Neural cell (in vitro differentiated cells): Measurements from ENCODE around the gene PSMD11.

Experiments
- EP300 ChIP-seq: fragments of 450-650 bp; conservative IDR thresholded peaks from 2 replicates; pipeline ENCODE4 v1.6.1; 2014; ENCODE audit warnings: antibody characterized with exemption, mild to moderate bottlenecking, moderate library complexity; ENCODE audit not compliant: poor library complexity, severe bottlenecking
- EZH2 ChIP-seq: fragments of 200-600, 300-800 bp; shearing (Covaris generic), sonication (generic); IDR thresholded peaks from 2 replicates; pipeline ENCODE4 v1.6.1; 2014; ENCODE audit warnings: antibody characterized with exemption, low read length, borderline replicate concordance, mild to moderate bottlenecking; ENCODE audit not compliant: insufficient read depth, poor library complexity, severe bottlenecking
- MXI1 ChIP-seq: fragments of 450-650 bp; conservative IDR thresholded peaks from 2 replicates; pipeline ENCODE4 v1.6.1; 2014; ENCODE audit warnings: antibody characterized with exemption, mild to moderate bottlenecking; ENCODE audit not compliant: poor library complexity, severe bottlenecking
- RAD21 ChIP-seq: fragments of 450-650 bp; conservative IDR thresholded peaks from 2 replicates; pipeline ENCODE4 v1.6.1; 2014; ENCODE audit warnings: antibody characterized with exemption, mild to moderate bottlenecking, moderate library complexity
- REST ChIP-seq: IDR thresholded peaks from 2 replicates; pipeline ENCODE4 v1.6.1; 2012; ENCODE audit warnings: borderline replicate concordance
- TF ChIP-seq, protein P1 (sequence below): fragments of 450-650 bp; IDR thresholded peaks from 2 replicates; pipeline ENCODE4 v1.5.1; 2014; ENCODE audit warnings: antibody characterized with exemption, mild to moderate bottlenecking, moderate library complexity; ENCODE audit not compliant: poor library complexity, severe bottlenecking

DNA sequence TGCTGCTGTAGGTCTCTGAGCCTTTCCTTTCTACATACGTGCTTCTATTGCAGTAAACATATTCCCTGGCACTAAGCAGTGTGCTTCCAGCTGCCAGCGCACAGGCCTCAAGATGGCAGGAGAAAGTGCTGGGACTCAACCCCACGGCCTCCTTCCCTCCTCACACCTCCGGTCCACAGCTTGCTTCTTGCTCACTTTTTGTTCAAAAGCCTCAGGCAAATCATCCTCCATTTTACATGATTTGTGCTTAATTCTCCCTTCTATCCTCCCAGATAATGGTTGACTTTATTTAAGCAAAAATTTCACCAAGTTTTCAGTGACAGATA, 47.9 kb downstream of the PSMD11 start:
- TF ChIP-seq, protein P1, sequence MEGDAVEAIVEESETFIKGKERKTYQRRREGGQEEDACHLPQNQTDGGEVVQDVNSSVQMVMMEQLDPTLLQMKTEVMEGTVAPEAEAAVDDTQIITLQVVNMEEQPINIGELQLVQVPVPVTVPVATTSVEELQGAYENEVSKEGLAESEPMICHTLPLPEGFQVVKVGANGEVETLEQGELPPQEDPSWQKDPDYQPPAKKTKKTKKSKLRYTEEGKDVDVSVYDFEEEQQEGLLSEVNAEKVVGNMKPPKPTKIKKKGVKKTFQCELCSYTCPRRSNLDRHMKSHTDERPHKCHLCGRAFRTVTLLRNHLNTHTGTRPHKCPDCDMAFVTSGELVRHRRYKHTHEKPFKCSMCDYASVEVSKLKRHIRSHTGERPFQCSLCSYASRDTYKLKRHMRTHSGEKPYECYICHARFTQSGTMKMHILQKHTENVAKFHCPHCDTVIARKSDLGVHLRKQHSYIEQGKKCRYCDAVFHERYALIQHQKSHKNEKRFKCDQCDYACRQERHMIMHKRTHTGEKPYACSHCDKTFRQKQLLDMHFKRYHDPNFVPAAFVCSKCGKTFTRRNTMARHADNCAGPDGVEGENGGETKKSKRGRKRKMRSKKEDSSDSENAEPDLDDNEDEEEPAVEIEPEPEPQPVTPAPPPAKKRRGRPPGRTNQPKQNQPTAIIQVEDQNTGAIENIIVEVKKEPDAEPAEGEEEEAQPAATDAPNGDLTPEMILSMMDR, result no peak
- TF ChIP-seq EP300 (no peak), RAD21 (no peak), EZH2 (no peak), REST (no peak), MXI1 (no peak)
